ENCODE results near the gene TM7SF2.

TM7SF2 gene

GRCh38 chr11:65121865-65122696, 10.4 kb downstream of the TM7SF2 start, which contains the start of the genes FAU and MRPL49:
Gene FAU (minus strand): TSS chr11:65122134. CDS start chr11:65121813, 321 bp downstream.
Gene MRPL49 (plus strand): TSS chr11:65122321. CDS start chr11:65122347, 26 bp downstream.
- Histone ChIP-seq H3K79me2 (ENCODE audit: insufficient read depth, low read length) (peaks cover 34% of the 10 kb centered on the region), H3K27ac (ENCODE audit: low read depth, low read length) (peak within 1 kb of the TSS; percentile 71), H4K20me1 (ENCODE audit: low read depth, low read length) (no peaks in the 10 kb centered on the region), H3K36me3 (ENCODE audit: low read length) (peaks cover 13% of the 10 kb centered on the region; the same call in 1 of the 2 replicates), H3K4me3 (ENCODE audit: insufficient read depth, low read length, poor library complexity, severe bottlenecking) (peak within 1 kb of the TSS; percentile 89), H3K9ac (ENCODE audit: low read length) (peak within 1 kb of the TSS; percentile 95), H2AFZ (ENCODE audit: low read depth, low read length, severe bottlenecking) (peak within 1 kb of the TSS; percentile 14), H3K9me3 (ENCODE audit: insufficient read depth, low read length) (no peaks in the 10 kb centered on the region), H3K27me3 (ENCODE audit: low read length) (no peaks in the 10 kb centered on the region), H3F3A (ENCODE audit: insufficient read depth) (peaks cover 50% of the 10 kb centered on the region), H3K4me2 (ENCODE audit: low read depth, low read length, poor library complexity, severe bottlenecking) (peak within 1 kb of the TSS; percentile 87), H3K9me2 (replicated peaks; ENCODE audit: insufficient read depth, low read length) (no peaks in the 10 kb centered on the region)
- TF ChIP-seq EZH2phosphoT487 (conservative IDR thresholded peaks at IDR 0.05; ENCODE audit: low read length), result no peak
- TF ChIP-seq, protein P1, sequence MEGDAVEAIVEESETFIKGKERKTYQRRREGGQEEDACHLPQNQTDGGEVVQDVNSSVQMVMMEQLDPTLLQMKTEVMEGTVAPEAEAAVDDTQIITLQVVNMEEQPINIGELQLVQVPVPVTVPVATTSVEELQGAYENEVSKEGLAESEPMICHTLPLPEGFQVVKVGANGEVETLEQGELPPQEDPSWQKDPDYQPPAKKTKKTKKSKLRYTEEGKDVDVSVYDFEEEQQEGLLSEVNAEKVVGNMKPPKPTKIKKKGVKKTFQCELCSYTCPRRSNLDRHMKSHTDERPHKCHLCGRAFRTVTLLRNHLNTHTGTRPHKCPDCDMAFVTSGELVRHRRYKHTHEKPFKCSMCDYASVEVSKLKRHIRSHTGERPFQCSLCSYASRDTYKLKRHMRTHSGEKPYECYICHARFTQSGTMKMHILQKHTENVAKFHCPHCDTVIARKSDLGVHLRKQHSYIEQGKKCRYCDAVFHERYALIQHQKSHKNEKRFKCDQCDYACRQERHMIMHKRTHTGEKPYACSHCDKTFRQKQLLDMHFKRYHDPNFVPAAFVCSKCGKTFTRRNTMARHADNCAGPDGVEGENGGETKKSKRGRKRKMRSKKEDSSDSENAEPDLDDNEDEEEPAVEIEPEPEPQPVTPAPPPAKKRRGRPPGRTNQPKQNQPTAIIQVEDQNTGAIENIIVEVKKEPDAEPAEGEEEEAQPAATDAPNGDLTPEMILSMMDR (IDR thresholded peaks at IDR 0.05; ENCODE audit: insufficient read depth, low read length, poor library complexity, severe bottlenecking), result no peak

GRCh38 chr11:65124480-65125196, 13.0 kb downstream of the TM7SF2 start:
- no peaks in the 10 kb centered on the region for H3K27me3 ChIP-seq (ENCODE audit: low read length)
- no peaks in the 10 kb centered on the region for H4K20me1 ChIP-seq (ENCODE audit: low read depth, low read length)
- TF ChIP-seq, protein P1 (IDR thresholded peaks at IDR 0.05; ENCODE audit: insufficient read depth, low read length, poor library complexity, severe bottlenecking), result no peak
- no peak for TF ChIP-seq EZH2phosphoT487 (conservative IDR thresholded peaks at IDR 0.05; ENCODE audit: low read length)
- H3K27ac ChIP-seq (ENCODE audit: low read depth, low read length), result no peak overlapping the region
- H3K79me2 ChIP-seq (ENCODE audit: insufficient read depth, low read length), result peaks cover 34% of the 10 kb centered on the region
- H3K4me2 ChIP-seq (ENCODE audit: low read depth, low read length, poor library complexity, severe bottlenecking), result no peak overlapping the region
- peaks cover 19% of the 10 kb centered on the region; the same call in 1 of the 2 replicates for H3K36me3 ChIP-seq (ENCODE audit: low read length)
- H3K9ac ChIP-seq (ENCODE audit: low read length), result no peak overlapping the region
- H3K9me3 ChIP-seq (ENCODE audit: insufficient read depth, low read length), result no peaks in the 10 kb centered on the region
- no peak overlapping the region for H3K4me3 ChIP-seq (ENCODE audit: insufficient read depth, low read length, poor library complexity, severe bottlenecking)
- no peaks in the 10 kb centered on the region for H3K9me2 ChIP-seq (replicated peaks; ENCODE audit: insufficient read depth, low read length)
- no peak overlapping the region for H2AFZ ChIP-seq (ENCODE audit: low read depth, low read length, severe bottlenecking)
- peaks cover 51% of the 10 kb centered on the region for H3F3A ChIP-seq (ENCODE audit: insufficient read depth)

GRCh38 chr11:65125197-65126056, 13.8 kb downstream of the TM7SF2 start:
- H3K9me3 ChIP-seq (ENCODE audit: insufficient read depth, low read length), result no peaks in the 10 kb centered on the region
- no peak for TF ChIP-seq EZH2phosphoT487 (conservative IDR thresholded peaks at IDR 0.05; ENCODE audit: low read length)
- TF ChIP-seq, protein P1 (IDR thresholded peaks at IDR 0.05; ENCODE audit: insufficient read depth, low read length, poor library complexity, severe bottlenecking), result no peak
- no peak overlapping the region for H3K4me3 ChIP-seq (ENCODE audit: insufficient read depth, low read length, poor library complexity, severe bottlenecking)
- no peak overlapping the region for H3K27ac ChIP-seq (ENCODE audit: low read depth, low read length)
- H3K4me2 ChIP-seq (ENCODE audit: low read depth, low read length, poor library complexity, severe bottlenecking), result no peak overlapping the region
- H3F3A ChIP-seq (ENCODE audit: insufficient read depth), result peaks cover 46% of the 10 kb centered on the region
- H4K20me1 ChIP-seq (ENCODE audit: low read depth, low read length), result no peaks in the 10 kb centered on the region
- H3K36me3 ChIP-seq (ENCODE audit: low read length), result 0 out of 2 replicates have a peak, but pooled peaks cover 15% of the 10 kb centered on the region
- H2AFZ ChIP-seq (ENCODE audit: low read depth, low read length, severe bottlenecking), result no peak overlapping the region
- no peaks in the 10 kb centered on the region for H3K27me3 ChIP-seq (ENCODE audit: low read length)
- H3K9me2 ChIP-seq (replicated peaks; ENCODE audit: insufficient read depth, low read length), result no peaks in the 10 kb centered on the region
- no peak overlapping the region for H3K9ac ChIP-seq (ENCODE audit: low read length)
- peaks cover 31% of the 10 kb centered on the region for H3K79me2 ChIP-seq (ENCODE audit: insufficient read depth, low read length)

Measured in SU-DHL-6 (cell line).